ENCODE measurements around the gene PLA2G15. TPM values are rescaled to one million over a fixed set of nuclear protein-coding genes. Genes with fewer than 3 reads are reported as not detected.

PLA2G15 gene
- total and polyA plus RNA-seq, 2 of the 13 experiments (the other 11 are each of a cell fraction or from before 2014, with no cell fraction given), result 14.4 to 23.7 TPM

DNA sequence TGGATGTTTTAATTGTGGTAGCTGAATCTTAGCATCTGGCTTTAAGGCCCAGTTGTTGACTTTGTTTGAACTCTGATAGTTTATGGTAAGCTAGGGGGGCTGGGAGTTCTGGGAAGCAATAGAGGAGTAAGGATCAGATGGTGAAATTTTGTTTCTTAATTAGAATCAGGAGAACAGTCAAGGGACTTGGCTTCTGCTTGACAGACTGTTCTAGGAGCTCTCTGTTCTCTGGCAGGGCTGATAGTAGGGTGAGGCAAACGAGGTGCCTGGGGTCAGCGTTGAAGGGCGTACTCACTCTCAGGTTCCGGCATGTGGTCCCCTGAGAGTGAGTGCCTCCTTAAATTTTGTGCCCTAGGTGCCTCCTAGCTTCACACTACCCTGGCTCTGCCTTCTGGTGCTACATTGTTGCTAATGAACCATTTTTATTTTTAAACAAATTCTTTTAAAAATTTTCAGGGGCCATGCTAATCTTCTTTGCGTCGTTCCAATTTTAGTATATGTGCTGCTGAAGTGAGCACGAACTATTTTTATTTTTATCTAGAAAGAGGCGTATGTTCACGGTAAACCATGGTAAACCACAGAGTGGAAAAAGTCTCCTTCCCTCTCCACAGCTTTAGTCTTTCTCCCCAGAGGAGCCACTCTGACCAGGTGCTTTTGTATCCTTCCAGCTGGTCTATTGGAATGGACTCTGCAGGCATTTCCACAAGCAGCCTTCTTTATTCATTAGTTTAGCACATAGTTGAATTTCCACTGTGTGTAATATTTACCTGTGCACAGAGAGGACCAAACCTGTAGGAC lies 38.8 kb downstream of the PLA2G15 start:
- H3K4me3 ChIP-seq (replicated peaks in 1 of 3; ENCODE audit: insufficient read depth in 1 of 3, low read depth in 2 of 3, low read length in 3 of 3), result no peak overlapping the region
- BruUV-seq (replicated peaks), result no TSS peak
- no peaks in the 10 kb centered on the region for H3K9me3 ChIP-seq (ENCODE audit: low read length)
- intact Hi-C loops (cut with micrococcal nuclease; ENCODE audit: unreplicated experiment), result no loop called here
- peaks cover 46% of the 10 kb centered on the region for H3K79me2 ChIP-seq (ENCODE audit: insufficient read depth, low read length)
- no peak for TF ChIP-seq ZNF44 (CRISPR knock-in tag; IDR thresholded peaks at IDR 0.05)
- TF ChIP-seq HOXA7 (CRISPR knock-in tag; IDR thresholded peaks at IDR 0.05), result no peak
- no peak for TF ChIP-seq NCOA5 (CRISPR knock-in tag; IDR thresholded peaks at IDR 0.05)
- TF ChIP-seq, protein P1, sequence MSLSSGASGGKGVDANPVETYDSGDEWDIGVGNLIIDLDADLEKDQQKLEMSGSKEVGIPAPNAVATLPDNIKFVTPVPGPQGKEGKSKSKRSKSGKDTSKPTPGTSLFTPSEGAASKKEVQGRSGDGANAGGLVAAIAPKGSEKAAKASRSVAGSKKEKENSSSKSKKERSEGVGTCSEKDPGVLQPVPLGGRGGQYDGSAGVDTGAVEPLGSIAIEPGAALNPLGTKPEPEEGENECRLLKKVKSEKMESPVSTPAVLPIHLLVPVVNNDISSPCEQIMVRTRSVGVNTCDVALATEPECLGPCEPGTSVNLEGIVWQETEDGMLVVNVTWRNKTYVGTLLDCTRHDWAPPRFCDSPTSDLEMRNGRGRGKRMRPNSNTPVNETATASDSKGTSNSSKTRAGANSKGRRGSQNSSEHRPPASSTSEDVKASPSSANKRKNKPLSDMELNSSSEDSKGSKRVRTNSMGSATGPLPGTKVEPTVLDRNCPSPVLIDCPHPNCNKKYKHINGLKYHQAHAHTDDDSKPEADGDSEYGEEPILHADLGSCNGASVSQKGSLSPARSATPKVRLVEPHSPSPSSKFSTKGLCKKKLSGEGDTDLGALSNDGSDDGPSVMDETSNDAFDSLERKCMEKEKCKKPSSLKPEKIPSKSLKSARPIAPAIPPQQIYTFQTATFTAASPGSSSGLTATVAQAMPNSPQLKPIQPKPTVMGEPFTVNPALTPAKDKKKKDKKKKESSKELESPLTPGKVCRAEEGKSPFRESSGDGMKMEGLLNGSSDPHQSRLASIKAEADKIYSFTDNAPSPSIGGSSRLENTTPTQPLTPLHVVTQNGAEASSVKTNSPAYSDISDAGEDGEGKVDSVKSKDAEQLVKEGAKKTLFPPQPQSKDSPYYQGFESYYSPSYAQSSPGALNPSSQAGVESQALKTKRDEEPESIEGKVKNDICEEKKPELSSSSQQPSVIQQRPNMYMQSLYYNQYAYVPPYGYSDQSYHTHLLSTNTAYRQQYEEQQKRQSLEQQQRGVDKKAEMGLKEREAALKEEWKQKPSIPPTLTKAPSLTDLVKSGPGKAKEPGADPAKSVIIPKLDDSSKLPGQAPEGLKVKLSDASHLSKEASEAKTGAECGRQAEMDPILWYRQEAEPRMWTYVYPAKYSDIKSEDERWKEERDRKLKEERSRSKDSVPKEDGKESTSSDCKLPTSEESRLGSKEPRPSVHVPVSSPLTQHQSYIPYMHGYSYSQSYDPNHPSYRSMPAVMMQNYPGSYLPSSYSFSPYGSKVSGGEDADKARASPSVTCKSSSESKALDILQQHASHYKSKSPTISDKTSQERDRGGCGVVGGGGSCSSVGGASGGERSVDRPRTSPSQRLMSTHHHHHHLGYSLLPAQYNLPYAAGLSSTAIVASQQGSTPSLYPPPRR (CRISPR knock-in tag; IDR thresholded peaks at IDR 0.05; ENCODE audit: borderline replicate concordance), result no peak
- no peak for TF ChIP-seq ZSCAN30 (CRISPR knock-in tag; IDR thresholded peaks at IDR 0.05)
- TF ChIP-seq SMYD3 (CRISPR knock-in tag; IDR thresholded peaks at IDR 0.05), result no peak
- TF ChIP-seq NFKBIZ (CRISPR knock-in tag; IDR thresholded peaks at IDR 0.05), result no peak
- TF ChIP-seq HMGA1 (CRISPR knock-in tag; conservative IDR thresholded peaks at IDR 0.05), result no peak
- TF ChIP-seq SNAI1 (CRISPR knock-in tag; IDR thresholded peaks at IDR 0.05; ENCODE audit: borderline replicate concordance), result no peak
- TF ChIP-seq, protein P2, sequence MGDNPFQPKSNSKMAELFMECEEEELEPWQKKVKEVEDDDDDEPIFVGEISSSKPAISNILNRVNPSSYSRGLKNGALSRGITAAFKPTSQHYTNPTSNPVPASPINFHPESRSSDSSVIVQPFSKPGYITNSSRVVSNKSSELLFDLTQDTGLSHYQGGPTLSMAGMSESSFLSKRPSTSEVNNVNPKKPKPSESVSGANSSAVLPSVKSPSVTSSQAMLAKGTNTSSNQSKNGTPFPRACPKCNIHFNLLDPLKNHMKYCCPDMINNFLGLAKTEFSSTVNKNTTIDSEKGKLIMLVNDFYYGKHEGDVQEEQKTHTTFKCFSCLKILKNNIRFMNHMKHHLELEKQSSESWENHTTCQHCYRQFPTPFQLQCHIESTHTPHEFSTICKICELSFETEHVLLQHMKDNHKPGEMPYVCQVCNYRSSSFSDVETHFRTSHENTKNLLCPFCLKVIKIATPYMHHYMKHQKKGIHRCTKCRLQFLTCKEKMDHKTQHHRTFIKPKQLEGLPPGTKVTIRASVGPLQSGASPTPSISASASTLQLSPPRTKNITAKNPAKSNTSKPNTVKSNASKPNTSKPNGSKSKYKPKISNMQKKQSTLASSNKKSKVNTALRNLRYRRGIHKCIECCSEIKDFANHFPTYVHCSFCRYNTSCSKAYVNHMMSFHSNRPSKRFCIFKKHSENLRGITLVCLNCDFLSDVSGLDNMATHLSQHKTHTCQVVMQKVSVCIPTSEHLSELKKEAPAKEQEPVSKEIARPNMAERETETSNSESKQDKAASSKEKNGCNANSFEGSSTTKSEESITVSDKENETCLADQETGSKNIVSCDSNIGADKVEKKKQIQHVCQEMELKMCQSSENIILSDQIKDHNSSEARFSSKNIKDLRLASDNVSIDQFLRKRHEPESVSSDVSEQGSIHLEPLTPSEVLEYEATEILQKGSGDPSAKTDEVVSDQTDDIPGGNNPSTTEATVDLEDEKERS (CRISPR knock-in tag; IDR thresholded peaks at IDR 0.05), result no peak
- TF ChIP-seq ZNF672 (CRISPR knock-in tag; IDR thresholded peaks at IDR 0.05), result no peak
- no peak for TF ChIP-seq ZNF430 (CRISPR knock-in tag; IDR thresholded peaks at IDR 0.05)
- no peak for TF ChIP-seq NFYB (CRISPR knock-in tag; IDR thresholded peaks at IDR 0.05)
- TF ChIP-seq SP2 (CRISPR knock-in tag; IDR thresholded peaks at IDR 0.05), result no peak
- 88% methylated on average over 9 of the region's 9 CpGs for WGBS (ENCODE audit: low lambda C conversion rate)
- H3K4me2 ChIP-seq (ENCODE audit: low read depth, low read length), result no peak overlapping the region
- ATAC-seq (no peak), DNase-seq (ENCODE audit: low spot score) (no peak), FAIRE-seq (no peak)
- no peak overlapping the region for H2AFZ ChIP-seq (ENCODE audit: low read length)
- peaks cover 77% of the 10 kb centered on the region for H3K4me1 ChIP-seq (ENCODE audit: insufficient read depth, low read length)
- ChIA-PET CTCF (ENCODE audit: low intra/inter-chr PET ratio, low total read pairs) (no interaction called here), POLR2A (interaction anchor here (0.9 to 4.3 kb wide), 7 partner anchors 8 to 47 kb away, joined by 3 to 22 read pairs (median 5); partner anchors contain the start of genes ESRP2, PRMT7, SLC7A6 and SLC7A6OS)
- in situ Hi-C loops (cut with HindIII; ENCODE audit: extremely low pct_ligation_motif_present, low pct_unique_long_range_greater_than_20kb), result no loop called here
- no peaks in the 10 kb centered on the region for H3K27me3 ChIP-seq (ENCODE audit: control insufficient read depth in 1 of 2, insufficient read depth in 2 of 2, low read length in 2 of 2)
- H3K36me3 ChIP-seq (replicated peaks in 1 of 2; ENCODE audit: control insufficient read depth in 1 of 2, insufficient read depth in 2 of 2, low read length in 2 of 2), result peaks cover 16 to 54% of the 10 kb centered on the region in 2 experiments
- H3K27ac ChIP-seq (ENCODE audit: extremely low read length, insufficient read depth, low read length), result peak overlapping the region; percentile 3
- H3K9ac ChIP-seq (ENCODE audit: insufficient read depth, low read depth, low read length), result no peak overlapping the region
- no peaks in the 10 kb centered on the region for H4K20me1 ChIP-seq (ENCODE audit: insufficient read depth, low read length)

Data from HepG2 (cell line).